ENCODE results near the gene ECM2.

DNA sequence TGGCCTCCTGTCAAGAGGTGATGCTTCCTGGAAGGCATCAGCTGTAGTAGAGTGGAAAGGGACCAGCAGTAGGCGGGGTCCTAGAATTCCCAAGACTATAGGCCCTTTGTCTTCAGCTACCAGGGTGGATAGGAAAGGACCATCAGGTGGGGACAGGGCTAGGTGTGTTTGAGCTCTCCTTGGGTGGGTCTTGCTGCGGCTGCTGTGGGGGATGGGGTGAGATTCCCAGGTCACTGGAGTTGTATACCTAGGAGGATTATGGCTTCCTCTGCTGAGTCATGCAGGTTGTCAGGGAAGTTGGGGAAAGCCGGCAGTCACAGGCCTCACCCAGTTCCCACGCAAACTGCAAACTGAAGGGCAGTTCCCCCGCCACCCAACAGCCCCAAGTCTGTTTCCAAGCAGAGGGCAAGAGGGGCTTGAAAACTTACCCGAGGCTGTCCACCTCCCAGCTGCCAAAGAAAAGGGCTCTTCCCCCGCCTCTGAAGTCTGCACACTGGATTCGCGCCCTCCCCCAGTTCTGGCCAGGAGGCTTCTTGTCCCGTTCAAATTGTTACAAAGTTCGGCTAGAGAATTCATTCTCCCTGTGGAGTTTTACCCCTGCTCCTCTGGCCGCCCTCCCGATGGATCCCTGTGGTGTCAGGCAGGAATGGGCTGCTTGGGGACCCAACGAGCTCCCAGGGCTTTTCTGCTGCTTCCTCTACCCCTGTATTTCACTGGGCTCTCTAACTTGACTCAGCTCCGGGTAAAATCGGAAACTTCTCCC lies 23.0 kb upstream of the ECM2 start:
- TF ChIP-seq, protein P1, sequence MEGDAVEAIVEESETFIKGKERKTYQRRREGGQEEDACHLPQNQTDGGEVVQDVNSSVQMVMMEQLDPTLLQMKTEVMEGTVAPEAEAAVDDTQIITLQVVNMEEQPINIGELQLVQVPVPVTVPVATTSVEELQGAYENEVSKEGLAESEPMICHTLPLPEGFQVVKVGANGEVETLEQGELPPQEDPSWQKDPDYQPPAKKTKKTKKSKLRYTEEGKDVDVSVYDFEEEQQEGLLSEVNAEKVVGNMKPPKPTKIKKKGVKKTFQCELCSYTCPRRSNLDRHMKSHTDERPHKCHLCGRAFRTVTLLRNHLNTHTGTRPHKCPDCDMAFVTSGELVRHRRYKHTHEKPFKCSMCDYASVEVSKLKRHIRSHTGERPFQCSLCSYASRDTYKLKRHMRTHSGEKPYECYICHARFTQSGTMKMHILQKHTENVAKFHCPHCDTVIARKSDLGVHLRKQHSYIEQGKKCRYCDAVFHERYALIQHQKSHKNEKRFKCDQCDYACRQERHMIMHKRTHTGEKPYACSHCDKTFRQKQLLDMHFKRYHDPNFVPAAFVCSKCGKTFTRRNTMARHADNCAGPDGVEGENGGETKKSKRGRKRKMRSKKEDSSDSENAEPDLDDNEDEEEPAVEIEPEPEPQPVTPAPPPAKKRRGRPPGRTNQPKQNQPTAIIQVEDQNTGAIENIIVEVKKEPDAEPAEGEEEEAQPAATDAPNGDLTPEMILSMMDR (IDR thresholded peaks at IDR 0.05), result no peak
- TF ChIP-seq, protein P2, sequence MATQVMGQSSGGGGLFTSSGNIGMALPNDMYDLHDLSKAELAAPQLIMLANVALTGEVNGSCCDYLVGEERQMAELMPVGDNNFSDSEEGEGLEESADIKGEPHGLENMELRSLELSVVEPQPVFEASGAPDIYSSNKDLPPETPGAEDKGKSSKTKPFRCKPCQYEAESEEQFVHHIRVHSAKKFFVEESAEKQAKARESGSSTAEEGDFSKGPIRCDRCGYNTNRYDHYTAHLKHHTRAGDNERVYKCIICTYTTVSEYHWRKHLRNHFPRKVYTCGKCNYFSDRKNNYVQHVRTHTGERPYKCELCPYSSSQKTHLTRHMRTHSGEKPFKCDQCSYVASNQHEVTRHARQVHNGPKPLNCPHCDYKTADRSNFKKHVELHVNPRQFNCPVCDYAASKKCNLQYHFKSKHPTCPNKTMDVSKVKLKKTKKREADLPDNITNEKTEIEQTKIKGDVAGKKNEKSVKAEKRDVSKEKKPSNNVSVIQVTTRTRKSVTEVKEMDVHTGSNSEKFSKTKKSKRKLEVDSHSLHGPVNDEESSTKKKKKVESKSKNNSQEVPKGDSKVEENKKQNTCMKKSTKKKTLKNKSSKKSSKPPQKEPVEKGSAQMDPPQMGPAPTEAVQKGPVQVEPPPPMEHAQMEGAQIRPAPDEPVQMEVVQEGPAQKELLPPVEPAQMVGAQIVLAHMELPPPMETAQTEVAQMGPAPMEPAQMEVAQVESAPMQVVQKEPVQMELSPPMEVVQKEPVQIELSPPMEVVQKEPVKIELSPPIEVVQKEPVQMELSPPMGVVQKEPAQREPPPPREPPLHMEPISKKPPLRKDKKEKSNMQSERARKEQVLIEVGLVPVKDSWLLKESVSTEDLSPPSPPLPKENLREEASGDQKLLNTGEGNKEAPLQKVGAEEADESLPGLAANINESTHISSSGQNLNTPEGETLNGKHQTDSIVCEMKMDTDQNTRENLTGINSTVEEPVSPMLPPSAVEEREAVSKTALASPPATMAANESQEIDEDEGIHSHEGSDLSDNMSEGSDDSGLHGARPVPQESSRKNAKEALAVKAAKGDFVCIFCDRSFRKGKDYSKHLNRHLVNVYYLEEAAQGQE (IDR thresholded peaks at IDR 0.05; ENCODE audit: insufficient read depth in 1 of 2, low read depth in 2 of 2, low read length in 1 of 2), result no peak
- TF ChIP-seq POLR2AphosphoS5 (IDR thresholded peaks at IDR 0.05; ENCODE audit: low read depth, low read length), result no peak
